ENCODE results near the gene CCDC85C.

The CCDC85C gene

GRCh38 chr14:99532310-99532709 is 71.7 kb downstream of the CCDC85C start:
- no peak for TF ChIP-seq CTCF (IDR thresholded peaks at IDR 0.05; ENCODE audit: low read depth, low read length)
- Histone ChIP-seq H3K9me3 (no peaks in the 10 kb centered on the region), H3K27me3 (no peaks in the 10 kb centered on the region), H3K4me1 (peaks cover 7% of the 10 kb centered on the region), H3K36me3 (peaks cover 28% of the 10 kb centered on the region), H3K4me3 (ENCODE audit: low read depth, low read length) (no peak overlapping the region)
- no peak for DNase-seq

GRCh38 chr14:99531251-99532096 is 72.5 kb downstream of the CCDC85C start:
- peaks cover 30% of the 10 kb centered on the region for H3K36me3 ChIP-seq
- peaks cover under 1% of the 10 kb centered on the region; the same call in 1 of the 2 replicates for H3K4me1 ChIP-seq
- no peak for TF ChIP-seq CTCF (IDR thresholded peaks at IDR 0.05; ENCODE audit: low read depth, low read length)
- DNase-seq, result no peak
- no peaks in the 10 kb centered on the region for H3K27me3 ChIP-seq
- no peaks in the 10 kb centered on the region for H3K9me3 ChIP-seq
- H3K4me3 ChIP-seq (ENCODE audit: low read depth, low read length), result no peak overlapping the region

- DNase-seq, result no peak
- Histone ChIP-seq H3K27me3 (no peaks in the 10 kb centered on the region), H3K36me3 (peaks cover 32% of the 10 kb centered on the region), H3K4me1 (peaks cover 8% of the 10 kb centered on the region; the same call in 1 of the 2 replicates), H3K4me3 (ENCODE audit: low read depth, low read length) (no peak overlapping the region), H3K9me3 (no peaks in the 10 kb centered on the region)
- no peak for TF ChIP-seq CTCF (IDR thresholded peaks at IDR 0.05; ENCODE audit: low read depth, low read length)
These were observed 73.4 kb downstream of the CCDC85C start for GRCh38 chr14:99530407-99531155.

GRCh38 chr14:99529899-99530298 is 74.1 kb downstream of the CCDC85C start:
- peaks cover 27% of the 10 kb centered on the region for H3K36me3 ChIP-seq

GRCh38 chr14:99527427-99528076 is 76.5 kb downstream of the CCDC85C start:
- no peak for TF ChIP-seq CTCF (IDR thresholded peaks at IDR 0.05; ENCODE audit: low read depth, low read length)
- H3K27me3 ChIP-seq, result no peaks in the 10 kb centered on the region
- peaks cover 14% of the 10 kb centered on the region for H3K36me3 ChIP-seq
- peaks cover 25% of the 10 kb centered on the region for H3K4me1 ChIP-seq
- H3K9me3 ChIP-seq, result no peaks in the 10 kb centered on the region
- no peak for DNase-seq
- no peak overlapping the region for H3K4me3 ChIP-seq (ENCODE audit: low read depth, low read length)

More at GRCh38 chr14:99529899-99530298, 74.1 kb downstream of the CCDC85C start:
- Histone ChIP-seq H3K4me1 (peaks cover 13% of the 10 kb centered on the region), H3K27me3 (no peaks in the 10 kb centered on the region), H3K9me3 (no peaks in the 10 kb centered on the region), H3K4me3 (ENCODE audit: low read depth, low read length) (no peak overlapping the region)
- TF ChIP-seq CTCF (IDR thresholded peaks at IDR 0.05; ENCODE audit: low read depth, low read length), result no peak
- DNase-seq, result no peak
